HG03565 (cell line): ENCODE data around the gene PWWP2B.

Experiments
- ATAC-seq: cut with Tn5 transposase; IDR thresholded peaks from one replicate; pipeline ENCODE4 v1.9.1; 2021; ENCODE audit warnings: mild to moderate bottlenecking, moderate library complexity; ENCODE audit not compliant: unreplicated experiment

Gene PWWP2B

DNA sequence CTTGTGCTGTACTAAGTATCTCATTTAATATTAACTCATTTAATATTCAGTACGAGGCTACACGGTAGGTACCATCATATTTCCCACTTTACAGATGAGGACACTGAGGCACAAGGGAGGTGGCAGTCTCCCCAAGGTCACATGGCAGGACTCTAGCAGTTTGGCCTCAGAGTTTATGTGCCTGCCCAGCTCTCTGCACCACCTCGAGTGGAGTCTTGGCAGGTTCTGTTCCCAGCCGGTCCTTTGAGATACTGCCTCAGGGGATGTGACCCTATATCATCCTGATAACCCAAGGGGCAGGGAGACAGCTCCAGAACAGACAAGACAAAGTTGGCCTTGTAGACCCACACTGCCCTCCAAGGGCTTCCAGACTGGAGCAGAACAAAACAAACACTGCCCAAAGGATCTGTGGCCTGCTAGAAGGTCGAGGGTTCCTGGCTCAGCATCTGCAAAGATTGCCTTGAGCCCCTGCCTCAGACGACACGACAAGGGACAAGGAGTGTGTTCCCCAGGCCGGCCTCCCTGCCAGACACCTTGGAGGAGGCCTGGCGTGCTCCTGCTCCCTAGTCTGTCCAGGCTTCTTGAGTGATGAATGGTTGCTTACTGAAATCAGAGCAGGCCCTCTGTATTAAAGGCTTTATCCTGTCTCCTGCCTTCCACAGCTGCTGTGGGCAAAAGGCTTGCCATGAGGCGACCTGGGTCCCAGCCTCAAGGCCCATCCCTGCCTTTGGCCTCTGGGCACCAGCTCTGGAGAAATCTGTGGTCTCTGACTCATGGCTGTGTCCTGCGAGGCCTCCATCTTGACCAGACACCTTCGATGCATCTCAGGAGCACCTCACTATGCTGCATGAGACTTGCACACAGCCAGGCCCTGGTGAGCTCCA, 3.9 kb upstream of the PWWP2B start:
- no peak for ATAC-seq

DNA sequence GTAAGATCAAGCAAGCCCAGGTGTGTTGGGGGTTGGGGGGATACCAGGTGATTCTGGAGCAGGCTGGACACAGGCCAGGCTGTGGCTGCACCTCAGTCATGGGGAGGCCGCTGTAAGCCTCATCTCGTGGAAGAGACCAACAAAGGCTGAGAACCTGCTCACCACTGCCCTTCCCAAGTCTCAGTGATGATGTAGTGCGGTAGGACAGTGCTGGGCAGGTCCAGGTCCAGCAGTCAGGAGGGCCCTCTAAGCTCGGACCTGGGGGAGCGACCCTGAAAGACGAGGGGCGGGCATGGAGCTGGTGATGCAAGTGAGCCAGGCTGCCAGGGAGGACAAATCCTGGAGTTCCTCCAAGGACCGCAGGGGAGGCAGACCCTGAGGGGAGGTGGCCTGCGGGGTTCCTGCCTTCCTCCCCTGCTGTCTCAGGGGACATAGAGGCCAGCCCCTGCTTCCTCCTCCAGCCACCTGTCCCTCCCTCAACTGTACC, 3.3 kb upstream of the PWWP2B start:
- no peak for ATAC-seq

DNA sequence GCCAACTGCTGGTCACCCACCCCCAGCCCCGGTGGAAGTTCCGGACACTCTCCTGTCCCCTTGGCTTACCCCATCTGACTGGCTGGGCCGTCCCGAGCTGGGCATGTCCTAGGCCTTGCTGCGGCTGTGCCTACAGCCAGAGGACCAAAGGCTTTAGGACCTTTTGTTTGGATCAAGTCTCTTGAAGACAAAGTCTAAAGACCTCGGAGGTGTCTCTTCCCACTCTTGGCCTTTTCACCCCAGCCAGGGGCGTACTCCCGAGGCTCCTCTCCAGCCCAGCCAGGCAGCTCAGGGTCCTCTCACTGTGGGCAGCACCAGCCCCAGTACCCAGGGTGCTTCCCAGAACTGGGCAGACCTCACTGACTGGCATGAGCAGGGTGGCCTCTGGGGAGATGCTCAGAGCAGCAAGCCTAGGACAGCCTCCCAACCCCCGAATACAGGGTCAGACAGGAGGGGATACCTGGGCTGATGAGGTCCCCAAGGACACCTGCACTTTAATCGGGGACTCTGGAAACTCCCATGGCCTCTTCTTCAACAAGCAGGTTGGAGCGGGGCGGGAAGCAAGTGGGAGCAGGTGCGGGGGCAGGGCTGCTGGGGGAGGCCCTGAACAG, 2.7 kb upstream of the PWWP2B start:
- ATAC-seq: no peak

DNA sequence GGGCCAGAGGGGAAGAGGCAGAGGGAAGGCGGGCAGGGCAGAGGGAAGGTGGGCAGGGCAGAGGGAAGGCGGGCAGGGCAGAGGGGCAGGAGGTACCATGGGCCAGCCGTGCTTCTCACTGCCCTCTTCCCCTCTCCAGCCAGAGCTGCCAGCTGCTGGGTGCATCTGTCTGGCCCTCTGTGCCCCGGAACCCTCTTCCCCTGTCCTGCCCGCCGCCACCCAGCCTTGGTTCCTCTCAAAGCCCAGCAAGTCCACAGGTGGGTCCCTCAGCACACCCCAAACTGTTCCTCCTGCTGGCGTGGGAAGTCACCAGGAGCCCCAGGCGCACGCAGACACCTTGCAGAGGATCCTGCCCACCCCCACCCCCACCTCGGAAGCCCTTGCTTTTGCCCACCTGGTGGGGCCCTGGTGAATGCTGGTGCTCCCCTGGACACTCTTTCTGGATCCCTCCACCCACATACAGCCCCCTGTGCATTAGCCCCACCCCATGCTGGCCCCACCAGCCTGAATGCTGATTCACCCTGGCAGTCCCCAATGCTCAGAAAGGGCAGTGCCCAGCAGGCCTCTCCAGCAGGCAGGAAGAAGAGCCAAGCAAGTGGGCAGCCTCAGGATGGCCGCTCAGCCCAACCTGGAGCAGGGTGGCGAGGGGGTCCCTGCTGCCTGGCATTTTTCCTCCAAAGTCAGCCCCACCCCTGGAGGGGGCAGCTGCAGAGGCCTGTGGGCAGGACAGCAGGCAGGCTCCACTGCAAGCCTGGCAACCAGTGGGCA, 1.9 kb upstream of the PWWP2B start:
- ATAC-seq: no peak

DNA sequence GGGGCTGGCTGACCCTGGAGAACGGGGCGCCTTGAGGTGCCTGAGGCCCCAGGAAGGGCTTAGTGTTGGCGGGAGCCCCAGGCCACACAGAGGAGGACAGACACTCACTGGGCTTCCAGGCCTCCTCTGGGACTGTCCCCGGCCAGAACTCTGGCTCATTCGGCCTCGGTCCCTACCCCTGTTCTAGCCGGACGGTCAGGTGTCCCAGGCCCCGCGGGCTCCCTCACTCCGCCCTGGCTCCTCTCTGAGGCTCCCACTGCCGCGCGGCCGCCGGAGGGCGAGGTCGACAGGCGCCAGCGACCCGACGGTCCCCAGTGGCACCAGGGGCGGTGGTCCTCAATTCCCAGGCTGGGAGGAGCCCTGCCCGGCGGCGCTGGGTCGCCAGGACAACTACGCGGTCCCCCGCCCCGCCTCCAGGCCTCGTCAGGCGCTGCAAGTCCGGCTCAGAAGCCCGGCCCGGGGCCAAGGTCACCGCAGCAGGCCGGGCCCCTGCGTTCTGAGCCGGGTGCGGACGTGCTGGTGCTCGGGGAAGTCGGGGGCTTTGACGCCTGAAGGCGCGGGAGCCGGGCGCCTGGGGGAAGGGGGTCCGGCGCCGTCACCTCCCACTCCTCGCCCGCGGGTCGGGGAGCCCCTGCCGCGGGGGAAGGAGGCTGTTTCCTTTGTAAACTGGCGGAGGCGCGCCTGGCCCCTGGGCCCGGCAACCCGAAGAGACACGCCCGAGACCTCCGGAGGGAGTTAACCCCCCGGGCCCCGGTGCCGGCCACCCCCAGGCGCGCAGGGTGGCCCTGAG, 1.1 kb upstream of the PWWP2B start:
- no peak for ATAC-seq

DNA sequence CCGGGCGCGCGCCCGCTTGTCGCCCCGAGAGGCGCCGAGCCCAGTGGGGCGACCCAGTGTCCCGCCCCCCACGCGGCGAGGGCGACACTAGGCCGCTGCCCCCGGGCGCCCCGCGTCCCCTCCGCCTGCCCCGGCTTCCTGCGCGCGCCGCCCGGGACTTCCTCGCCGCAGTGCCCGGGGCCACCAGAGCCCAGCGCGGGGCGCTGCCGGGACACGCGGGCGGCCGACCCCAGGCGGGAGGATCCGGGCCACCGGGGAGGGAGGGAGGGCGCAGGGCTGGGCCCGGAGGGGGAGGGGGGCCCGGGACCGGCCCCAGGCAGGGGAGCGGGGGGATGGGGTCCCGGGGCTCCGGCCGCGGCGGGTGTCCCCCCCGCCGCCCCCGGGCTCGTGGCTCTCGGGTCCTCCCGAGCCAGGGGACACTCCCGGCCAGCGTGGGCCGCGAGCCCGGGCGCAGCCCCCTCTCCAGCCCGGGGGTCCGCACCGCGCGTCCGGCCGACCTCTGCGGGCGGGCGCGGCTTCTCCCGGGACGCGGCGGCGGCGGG, 435 bp upstream of the PWWP2B start:
- peak; percentile 28 for ATAC-seq

DNA sequence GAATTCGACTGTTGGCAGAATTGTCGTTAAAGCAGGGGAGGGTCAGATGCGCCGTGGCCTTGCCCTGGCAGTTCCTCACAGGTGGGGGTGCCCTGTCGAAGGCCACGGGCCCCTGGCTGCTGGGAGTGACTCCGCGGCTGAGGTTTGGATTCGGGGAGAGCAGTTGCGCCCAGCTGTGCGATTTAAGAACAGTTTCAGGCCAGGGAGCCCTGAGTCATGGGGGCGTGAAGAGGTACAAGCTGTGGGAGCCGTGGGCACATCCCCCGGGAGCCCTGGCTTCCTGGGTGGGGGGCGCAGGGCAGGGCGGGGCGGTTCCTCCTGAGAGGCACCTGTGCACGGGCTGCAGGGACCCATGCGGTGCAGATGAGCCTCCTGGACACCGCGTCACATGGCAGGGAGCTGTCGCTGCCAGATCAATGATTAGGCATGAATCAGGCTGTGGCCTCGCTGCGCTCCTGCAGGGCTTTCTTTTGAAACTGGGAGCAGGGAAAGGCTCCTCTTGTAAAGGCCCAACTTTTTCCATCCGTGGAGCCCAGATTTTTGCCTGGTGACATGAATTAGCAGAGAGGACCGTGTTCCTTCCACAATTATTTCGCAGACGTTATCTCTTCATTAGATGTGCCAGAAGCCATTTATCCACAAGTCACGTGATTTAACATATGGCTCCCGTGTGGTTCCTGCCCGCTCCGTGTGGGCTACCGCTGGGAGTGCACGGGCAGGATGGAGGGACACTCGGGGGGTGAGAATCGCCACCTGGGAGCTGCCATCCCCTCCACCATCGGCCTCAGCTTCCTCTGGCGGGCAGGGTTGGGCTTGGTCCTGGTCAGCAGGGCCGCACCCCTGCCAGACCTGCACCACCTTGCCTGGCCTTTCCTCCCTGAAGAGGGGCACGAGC, 918 bp downstream of the PWWP2B start:
- ATAC-seq: no peak

DNA sequence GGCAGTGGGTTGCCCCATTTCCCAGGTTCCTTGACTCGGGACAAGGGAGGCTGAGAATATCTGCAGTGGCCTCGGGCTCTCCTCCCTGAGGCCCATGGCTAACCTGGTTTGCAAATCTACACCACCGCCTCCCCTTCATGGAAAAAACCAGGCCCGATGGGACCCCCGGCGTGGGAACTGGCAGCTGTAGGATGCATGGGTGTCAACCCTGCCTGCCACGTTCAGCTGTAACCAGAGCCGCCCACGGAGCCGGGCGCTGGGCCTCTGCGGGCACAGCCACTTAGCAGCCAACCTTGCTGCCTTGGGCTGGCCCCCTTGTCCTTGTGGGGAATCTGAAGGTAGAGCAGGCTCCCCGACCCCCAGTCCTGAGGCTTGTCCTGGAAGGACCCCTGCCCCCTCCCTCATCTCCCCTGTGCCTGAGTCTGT, 1.6 kb downstream of the PWWP2B start:
- ATAC-seq: no peak

DNA sequence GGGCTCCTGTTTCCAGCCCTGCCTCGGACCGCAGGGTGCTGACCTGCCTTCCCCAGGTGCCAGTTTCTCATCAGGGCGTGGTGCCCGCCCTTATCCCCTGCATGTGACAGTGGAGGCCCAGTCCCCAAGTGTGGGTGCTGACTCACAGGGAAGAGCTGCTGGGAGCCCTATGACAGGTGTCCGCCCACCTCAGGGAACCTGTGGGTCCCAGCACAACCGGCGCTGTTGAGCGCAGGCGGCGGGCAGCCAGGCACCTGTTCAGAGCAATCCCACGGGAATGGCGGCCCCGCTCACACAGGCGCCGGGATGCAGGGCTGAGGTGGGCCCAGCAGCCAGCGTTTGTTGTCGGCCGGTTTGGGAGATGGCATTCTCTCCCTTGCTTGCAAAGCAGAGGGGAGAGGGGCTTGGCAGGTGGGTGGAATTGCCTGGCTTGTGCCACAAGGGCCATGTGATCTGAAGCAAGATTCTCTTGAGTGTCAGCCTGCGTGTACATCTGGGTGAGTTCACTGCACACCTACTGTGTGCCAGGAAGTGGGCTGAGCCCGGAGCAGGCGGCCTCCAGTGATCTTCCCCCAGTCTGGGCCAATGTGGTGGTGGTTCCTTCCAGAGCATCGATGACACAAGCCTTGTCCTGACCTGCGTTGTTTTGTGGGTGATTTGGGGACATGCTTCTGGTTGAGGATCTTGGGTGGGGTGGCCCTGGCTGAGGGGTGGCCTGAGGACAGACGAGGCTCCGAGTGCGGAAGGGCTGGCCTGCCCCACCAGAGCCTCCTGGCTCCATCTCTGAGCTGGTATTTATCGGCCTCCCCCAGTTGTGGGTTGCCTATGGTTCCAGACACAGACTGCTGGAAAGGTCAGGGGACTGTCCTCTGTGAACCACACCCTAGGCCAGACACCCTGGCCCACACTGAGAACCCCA, 2.4 kb downstream of the PWWP2B start:
- no peak for ATAC-seq

DNA sequence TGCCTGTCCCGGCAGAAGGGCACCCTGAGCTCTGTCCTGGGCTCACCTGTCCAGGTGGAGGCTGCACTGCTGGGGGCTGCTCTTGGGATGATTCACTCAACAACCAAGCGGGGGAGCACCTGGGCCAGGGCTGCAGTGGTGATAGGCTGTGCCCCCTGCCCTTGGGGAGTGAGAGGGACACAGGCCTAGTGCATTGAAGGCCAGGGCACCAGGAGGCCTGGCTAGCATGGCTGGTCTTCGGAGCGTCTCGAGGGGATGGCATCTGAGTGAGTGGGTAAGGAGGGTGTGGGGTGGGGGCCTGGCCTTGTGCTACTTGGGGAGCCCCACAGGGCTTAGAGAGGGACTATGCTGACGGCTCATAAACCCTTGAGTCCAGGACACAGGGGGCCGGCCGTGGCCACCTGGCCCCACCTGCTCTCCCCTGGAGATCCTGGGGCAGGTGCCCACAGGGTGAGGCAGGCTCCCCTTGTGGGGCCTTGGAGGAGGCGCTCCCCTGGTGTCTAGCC, 3.1 kb downstream of the PWWP2B start:
- no peak for ATAC-seq

DNA sequence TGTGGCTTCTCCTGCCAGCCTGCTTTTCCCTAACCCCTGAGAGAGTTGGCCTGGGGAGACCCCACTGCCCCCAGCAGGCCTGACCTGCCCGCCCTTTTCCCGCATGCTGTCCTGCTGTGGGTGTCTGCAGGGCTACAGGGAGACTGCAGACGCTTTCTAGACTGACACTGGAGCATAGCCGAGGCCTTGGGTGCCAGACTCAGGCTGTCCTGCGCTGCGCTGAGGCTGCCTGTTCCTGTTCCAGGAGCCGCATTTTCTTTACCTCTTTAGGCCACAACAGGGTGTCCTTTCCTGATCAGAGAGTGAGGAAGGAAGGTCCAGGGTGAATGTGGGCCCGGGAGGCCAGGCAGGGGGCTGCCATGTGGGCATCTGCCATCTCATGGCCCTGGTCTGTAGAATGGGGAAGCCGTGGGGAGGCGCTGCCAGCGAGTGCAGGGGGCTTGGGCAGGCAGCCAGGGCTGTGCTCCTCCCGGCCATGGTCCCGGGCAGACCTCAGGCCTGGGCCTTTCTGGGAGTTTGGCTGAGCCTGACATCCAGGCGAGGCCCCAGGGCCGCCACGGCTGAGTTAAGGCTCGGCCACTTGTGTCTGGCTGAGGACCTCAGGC, 3.6 kb downstream of the PWWP2B start:
- ATAC-seq: no peak

DNA sequence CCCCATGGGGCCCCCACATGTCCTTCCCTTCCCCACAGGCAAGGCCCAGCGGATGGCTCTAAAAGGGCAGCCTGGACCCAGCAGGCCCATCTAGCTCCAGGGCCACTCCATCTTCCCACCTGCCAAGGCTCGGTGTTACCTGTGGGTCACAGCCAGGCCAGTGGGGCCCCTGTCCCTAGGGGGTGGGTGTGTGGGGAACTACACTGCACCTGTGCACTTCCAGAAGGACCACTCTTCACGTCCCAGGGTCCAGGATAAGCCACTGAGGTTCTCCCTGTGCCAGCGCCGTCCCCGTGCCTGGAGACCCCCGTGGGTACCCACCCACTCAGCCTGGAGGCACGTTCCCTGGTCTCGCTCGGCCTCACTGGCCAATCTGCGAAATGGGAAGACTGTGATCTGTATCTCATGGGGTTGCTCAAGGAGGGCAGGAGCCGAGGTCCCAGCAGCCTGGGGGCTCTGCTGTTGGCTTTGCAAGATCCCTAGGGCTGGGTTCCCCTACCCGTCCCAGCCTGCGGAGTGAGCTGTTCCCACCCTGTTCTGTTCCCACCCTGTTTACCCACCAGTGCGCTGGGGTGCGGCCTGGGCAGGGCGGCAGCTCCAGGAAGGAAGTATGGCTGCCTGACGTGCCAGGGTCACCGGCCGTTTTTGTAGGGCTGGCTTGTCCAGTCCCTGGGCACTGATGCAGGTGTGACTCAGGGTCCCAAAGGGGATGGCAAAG, 4.6 kb downstream of the PWWP2B start:
- ATAC-seq: no peak

DNA sequence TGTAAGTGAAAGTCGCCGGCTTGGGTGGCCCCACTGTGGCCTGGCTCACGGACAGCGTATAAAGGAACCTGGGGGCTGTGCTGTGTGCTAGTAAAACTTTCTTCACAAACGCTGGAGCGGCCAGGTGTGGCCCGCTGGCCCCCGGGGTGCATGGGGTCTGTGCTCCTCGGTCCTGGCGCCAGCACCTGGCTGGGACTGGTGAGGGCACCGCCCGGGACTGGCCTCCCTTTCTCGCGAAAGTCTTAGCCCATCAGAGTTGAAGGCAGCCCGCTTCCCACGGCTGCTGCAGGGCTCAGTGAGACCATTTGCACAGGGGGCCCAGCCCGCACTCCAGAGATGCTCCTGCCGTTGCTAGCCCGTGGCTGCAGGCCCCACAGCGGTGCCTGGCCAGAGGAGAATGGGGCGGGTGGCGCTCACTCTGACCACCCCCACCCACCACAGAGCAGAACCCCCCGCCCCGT, 5.8 kb downstream of the PWWP2B start:
- ATAC-seq: no peak

DNA sequence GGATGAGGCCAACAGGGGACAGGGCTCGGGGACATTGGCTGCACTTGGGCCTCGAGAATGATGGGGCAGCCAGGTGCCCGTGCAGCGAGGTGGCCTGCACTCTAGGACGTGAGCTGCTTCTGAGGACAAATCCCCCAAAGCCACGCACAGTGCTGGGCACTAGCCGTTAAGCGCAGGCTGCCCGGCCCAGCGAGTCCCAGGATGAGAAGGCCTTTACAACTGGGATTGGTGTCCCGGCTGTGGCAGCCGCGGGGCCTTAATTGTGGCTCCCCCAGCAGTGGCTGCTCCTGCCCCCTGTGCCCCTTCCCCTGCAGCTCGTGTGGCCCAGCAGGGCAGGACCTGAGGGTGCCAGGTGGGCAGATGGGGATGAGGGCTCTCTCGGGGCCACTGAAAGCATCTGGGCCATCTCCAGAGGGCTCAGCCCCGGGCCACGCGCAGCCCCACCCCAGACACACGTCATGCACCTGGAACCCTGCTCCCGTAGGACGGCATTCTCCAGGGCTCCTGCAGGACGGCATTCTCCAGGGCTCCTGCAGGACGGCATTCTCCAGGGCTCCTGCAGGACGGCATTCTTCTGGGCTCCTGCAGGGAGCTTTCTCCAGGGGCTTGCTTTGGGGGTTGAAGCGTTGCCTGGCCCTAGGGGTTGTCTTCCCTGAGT, 6.6 kb downstream of the PWWP2B start:
- ATAC-seq: no peak

DNA sequence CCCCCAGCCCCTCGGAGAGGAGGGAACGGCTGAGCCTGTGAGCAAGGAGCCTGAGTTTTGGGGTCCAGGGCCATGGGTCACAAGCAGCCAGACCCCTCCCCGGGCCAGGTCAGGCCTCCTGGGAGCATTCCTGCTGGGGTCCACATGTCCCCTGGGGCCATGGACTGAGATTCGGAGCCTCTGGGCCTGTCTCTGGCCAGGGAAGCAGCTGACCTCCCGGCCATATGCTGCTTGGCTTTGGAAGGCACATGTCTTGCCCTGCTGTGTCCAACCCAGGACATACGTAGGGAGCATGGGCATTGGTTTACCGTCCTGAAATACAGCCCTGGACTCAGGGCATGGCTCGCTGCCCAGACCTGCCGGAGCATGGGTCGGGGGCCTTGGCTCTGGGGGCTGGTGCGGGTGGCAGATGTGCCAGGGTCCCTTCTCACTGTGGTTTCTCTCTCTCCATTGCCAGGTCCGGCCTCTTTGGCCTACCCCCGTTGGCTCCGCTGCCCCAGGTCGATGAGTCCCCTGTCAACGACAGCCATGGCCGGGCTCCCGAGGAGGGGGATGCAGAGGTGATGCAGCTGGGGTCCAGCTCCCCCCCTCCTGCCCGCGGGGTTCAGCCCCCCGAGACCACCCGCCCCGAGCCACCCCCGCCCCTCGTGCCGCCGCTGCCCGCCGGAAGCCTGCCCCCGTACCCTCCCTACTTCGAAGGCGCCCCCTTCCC, 7.3 kb downstream of the PWWP2B start:
- ATAC-seq: no peak

DNA sequence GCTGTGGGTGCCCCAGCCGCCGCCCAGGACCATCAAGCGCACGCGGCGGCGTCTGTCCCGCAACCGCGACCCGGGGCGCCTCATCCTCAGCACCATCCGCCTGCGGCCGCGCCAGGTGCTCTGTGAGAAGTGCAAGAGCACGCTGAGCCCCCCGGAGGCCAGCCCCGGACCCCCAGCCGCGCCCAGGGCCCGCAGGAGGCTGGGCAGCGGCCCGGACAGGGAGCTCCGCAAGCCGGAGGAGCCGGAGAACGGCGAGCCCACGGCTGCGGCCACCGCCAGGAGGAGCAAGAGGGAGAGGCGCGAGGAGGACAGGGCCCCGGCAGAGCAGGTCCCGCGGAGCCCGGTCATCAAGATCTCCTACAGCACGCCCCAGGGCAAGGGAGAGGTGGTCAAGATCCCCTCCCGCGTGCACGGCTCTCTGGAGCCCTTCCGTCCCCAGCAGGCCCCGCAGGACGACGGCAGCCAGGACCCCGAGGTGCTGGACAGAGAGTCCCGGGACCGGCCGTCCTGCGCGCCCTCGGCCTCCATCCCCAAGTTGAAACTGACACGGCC, 8.0 kb downstream of the PWWP2B start:
- ATAC-seq: no peak
